Measurements from ENCODE around the gene SDK1. TPM values are rescaled to one million over a fixed set of nuclear protein-coding genes. Genes with fewer than 3 reads are reported as not detected.

The SDK1 gene
- total RNA-seq, 2 experiments from 2014 or later = 0.19 to 0.36 TPM

DNA sequence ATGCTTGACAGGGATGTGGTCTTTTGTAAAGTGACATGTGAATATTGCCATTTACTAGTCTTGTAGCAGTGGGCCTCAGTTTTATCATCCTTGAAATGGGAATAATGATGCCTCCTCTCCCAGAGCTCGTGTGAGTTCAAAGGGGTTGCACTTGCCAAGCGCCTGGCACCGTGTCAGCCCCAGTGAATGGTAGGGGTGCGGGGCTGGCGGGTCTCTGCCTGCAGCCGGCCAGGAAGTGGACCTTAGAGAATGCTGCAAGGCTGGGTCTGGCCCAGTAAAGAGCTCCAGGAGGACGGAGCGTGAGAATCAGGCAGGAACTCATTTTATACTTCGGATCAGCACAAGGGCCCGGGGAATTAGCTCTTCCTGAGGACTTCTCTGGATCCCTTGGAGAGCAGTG, 856.6 kb downstream of the SDK1 start:
- no peak for TF ChIP-seq EZH2phosphoT487 (IDR thresholded peaks at IDR 0.05; ENCODE audit: borderline replicate concordance, low read depth, low read length)
- TF ChIP-seq, protein P1, sequence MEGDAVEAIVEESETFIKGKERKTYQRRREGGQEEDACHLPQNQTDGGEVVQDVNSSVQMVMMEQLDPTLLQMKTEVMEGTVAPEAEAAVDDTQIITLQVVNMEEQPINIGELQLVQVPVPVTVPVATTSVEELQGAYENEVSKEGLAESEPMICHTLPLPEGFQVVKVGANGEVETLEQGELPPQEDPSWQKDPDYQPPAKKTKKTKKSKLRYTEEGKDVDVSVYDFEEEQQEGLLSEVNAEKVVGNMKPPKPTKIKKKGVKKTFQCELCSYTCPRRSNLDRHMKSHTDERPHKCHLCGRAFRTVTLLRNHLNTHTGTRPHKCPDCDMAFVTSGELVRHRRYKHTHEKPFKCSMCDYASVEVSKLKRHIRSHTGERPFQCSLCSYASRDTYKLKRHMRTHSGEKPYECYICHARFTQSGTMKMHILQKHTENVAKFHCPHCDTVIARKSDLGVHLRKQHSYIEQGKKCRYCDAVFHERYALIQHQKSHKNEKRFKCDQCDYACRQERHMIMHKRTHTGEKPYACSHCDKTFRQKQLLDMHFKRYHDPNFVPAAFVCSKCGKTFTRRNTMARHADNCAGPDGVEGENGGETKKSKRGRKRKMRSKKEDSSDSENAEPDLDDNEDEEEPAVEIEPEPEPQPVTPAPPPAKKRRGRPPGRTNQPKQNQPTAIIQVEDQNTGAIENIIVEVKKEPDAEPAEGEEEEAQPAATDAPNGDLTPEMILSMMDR (conservative IDR thresholded peaks at IDR 0.05; ENCODE audit: low read length) = no peak
- no TSS peak for BruUV-seq (replicated peaks)
- no peaks in the 10 kb centered on the region for H3K36me3 ChIP-seq (ENCODE audit: insufficient read depth, low read length)
- no peak for DNase-seq (ENCODE audit: low spot score)
- no peaks in the 10 kb centered on the region for H3K4me1 ChIP-seq (ENCODE audit: insufficient read depth, low read length, poor library complexity, severe bottlenecking)
- intact Hi-C loops (cut with micrococcal nuclease; ENCODE audit: unreplicated experiment) = no loop called here
- H3K27ac ChIP-seq (ENCODE audit: low read depth, low read length, poor library complexity, severe bottlenecking) = no peak overlapping the region
- ChIA-PET CTCF (ENCODE audit: unreplicated experiment) (no interaction called here), POLR2A (no interaction called here)
- no peaks in the 10 kb centered on the region for H4K20me1 ChIP-seq (ENCODE audit: insufficient read depth, low read length)
- H3K79me2 ChIP-seq (ENCODE audit: insufficient read depth, low read depth, low read length) = no peaks in the 10 kb centered on the region
- H3K9me2 ChIP-seq (ENCODE audit: insufficient read depth, low read length) = no peaks in the 10 kb centered on the region
- H3K4me2 ChIP-seq (ENCODE audit: low read length) = no peak overlapping the region
- no peak overlapping the region for H3K4me3 ChIP-seq (ENCODE audit: low read depth, low read length, poor library complexity, severe bottlenecking)
- no peak overlapping the region for H2AFZ ChIP-seq (ENCODE audit: low read length)
- no peaks in the 10 kb centered on the region for H3K9me3 ChIP-seq (ENCODE audit: low read length)

DNA sequence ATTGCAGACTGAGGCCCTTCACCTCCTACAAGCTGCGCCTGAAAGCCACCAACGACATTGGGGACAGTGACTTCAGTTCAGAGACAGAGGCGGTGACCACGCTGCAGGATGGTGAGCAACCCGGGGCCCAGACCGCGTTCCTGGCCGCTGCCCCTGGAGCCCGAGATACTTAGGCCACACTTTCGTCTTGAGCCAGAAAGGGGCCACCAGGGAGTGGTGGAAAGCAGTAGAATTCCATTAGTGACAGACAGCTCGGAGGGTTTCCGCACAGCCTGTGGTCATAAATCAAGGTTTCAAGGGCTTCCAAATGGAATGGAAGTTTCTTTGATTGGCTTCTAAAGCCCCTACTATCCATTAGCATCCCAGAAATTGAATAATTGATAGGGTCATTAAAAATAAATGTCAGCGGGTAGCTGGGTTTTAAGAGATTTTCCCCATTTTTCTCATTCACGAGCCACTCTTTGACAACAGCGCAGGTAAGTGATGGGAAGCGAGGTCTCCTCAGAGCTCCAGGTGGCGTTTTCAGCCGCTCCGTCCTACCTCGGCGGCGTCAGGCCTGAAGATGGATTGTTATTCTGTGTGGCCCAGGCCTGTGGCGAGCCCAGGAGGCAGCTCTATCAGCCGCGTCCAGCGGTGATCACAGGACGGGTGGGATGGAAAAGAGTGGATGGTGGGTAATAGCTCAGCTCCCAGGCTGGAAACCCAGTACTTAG, 857.5 kb downstream of the SDK1 start:
- no peak for DNase-seq (ENCODE audit: low spot score)
- intact Hi-C loops (cut with micrococcal nuclease; ENCODE audit: unreplicated experiment) = no loop called here
- Histone ChIP-seq H3K9me2 (ENCODE audit: insufficient read depth, low read length) (no peaks in the 10 kb centered on the region), H3K4me1 (ENCODE audit: insufficient read depth, low read length, poor library complexity, severe bottlenecking) (no peaks in the 10 kb centered on the region), H3K9me3 (ENCODE audit: low read length) (no peaks in the 10 kb centered on the region), H2AFZ (ENCODE audit: low read length) (no peak overlapping the region), H3K36me3 (ENCODE audit: insufficient read depth, low read length) (no peaks in the 10 kb centered on the region), H3K4me2 (ENCODE audit: low read length) (no peak overlapping the region), H4K20me1 (ENCODE audit: insufficient read depth, low read length) (no peaks in the 10 kb centered on the region), H3K27ac (ENCODE audit: low read depth, low read length, poor library complexity, severe bottlenecking) (no peak overlapping the region), H3K4me3 (ENCODE audit: low read depth, low read length, poor library complexity, severe bottlenecking) (no peak overlapping the region), H3K79me2 (ENCODE audit: insufficient read depth, low read depth, low read length) (no peaks in the 10 kb centered on the region)
- ChIA-PET POLR2A (interaction anchor here (0.6 kb wide), 1 partner anchor 1924 kb away, joined by 7 read pairs; no protein-coding TSS in a partner anchor), CTCF (ENCODE audit: unreplicated experiment) (no interaction called here)
- TF ChIP-seq, protein P1 (conservative IDR thresholded peaks at IDR 0.05; ENCODE audit: low read length) = no peak
- no peak for TF ChIP-seq EZH2phosphoT487 (IDR thresholded peaks at IDR 0.05; ENCODE audit: borderline replicate concordance, low read depth, low read length)
- BruUV-seq (replicated peaks) = no TSS peak

DNA sequence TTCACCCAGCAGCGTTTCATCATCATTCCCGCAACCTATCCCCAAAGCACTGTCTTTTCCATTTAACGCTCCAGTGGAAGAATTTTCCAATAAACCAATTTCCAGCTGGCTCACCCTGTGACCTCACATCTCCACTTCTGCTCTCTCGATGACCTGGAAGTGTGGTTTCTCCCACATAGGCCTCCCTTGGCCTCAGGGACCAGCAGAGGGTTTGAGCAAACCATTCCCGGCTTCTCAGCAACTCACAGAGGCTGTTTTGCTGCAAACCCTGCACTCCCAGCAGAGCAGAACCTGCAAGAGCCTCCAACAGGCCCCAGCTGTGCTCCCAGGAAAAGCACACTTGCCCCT, 858.1 kb downstream of the SDK1 start:
- H3K9me3 ChIP-seq (ENCODE audit: low read length) = no peaks in the 10 kb centered on the region
- ChIA-PET CTCF (ENCODE audit: unreplicated experiment) (no interaction called here), POLR2A (interaction anchor here (0.6 kb wide), 1 partner anchor 1924 kb away, joined by 7 read pairs; no protein-coding TSS in a partner anchor)
- DNase-seq (ENCODE audit: low spot score) = no peak
- H3K4me3 ChIP-seq (ENCODE audit: low read depth, low read length, poor library complexity, severe bottlenecking) = no peak overlapping the region
- BruUV-seq (replicated peaks) = no TSS peak
- intact Hi-C loops (cut with micrococcal nuclease; ENCODE audit: unreplicated experiment) = no loop called here
- no peaks in the 10 kb centered on the region for H3K9me2 ChIP-seq (ENCODE audit: insufficient read depth, low read length)
- TF ChIP-seq, protein P1 (conservative IDR thresholded peaks at IDR 0.05; ENCODE audit: low read length) = no peak
- no peak for TF ChIP-seq EZH2phosphoT487 (IDR thresholded peaks at IDR 0.05; ENCODE audit: borderline replicate concordance, low read depth, low read length)
- no peak overlapping the region for H2AFZ ChIP-seq (ENCODE audit: low read length)
- H3K79me2 ChIP-seq (ENCODE audit: insufficient read depth, low read depth, low read length) = no peaks in the 10 kb centered on the region
- H3K4me1 ChIP-seq (ENCODE audit: insufficient read depth, low read length, poor library complexity, severe bottlenecking) = no peaks in the 10 kb centered on the region
- H4K20me1 ChIP-seq (ENCODE audit: insufficient read depth, low read length) = no peaks in the 10 kb centered on the region
- no peak overlapping the region for H3K4me2 ChIP-seq (ENCODE audit: low read length)
- no peaks in the 10 kb centered on the region for H3K36me3 ChIP-seq (ENCODE audit: insufficient read depth, low read length)
- H3K27ac ChIP-seq (ENCODE audit: low read depth, low read length, poor library complexity, severe bottlenecking) = no peak overlapping the region

Data from OCI-LY7 (cell line).